HepG2 (cell line): Measurements from ENCODE around the gene WDR70. TPM values are rescaled to one million over a fixed set of nuclear protein-coding genes. Genes with fewer than 3 reads are reported as not detected.

Experiments
- ETV6 ChIP-seq: sonication (generic); formaldehyde crosslinking; conservative IDR thresholded peaks from 2 replicates; pipeline ENCODE4 v1.4.0; 2020; ENCODE audit warnings: missing genetic modification reagents
- FOSL1 ChIP-seq: sonication (generic); formaldehyde crosslinking; IDR thresholded peaks from 2 replicates; pipeline ENCODE4 v1.9.0; 2021; ENCODE audit warnings: missing genetic modification reagents, borderline replicate concordance
- IKZF1 ChIP-seq: fragments of 450-650 bp; IDR thresholded peaks from 2 replicates; pipeline ENCODE4 v1.7.1; 2016
- MXI1 ChIP-seq: IDR thresholded peaks from 3 replicates; pipeline ENCODE4 v1.6.1; 2012; ENCODE audit warnings: low read depth, low read length, inconsistent platforms, borderline replicate concordance
- REPIN1 ChIP-seq: sonication (generic); formaldehyde crosslinking; IDR thresholded peaks from 2 replicates; pipeline ENCODE4 v1.8.0; 2022; ENCODE audit warnings: missing genetic modification reagents, low read depth, mild to moderate bottlenecking, borderline replicate concordance
- SALL1 ChIP-seq: sonication (generic); formaldehyde crosslinking; IDR thresholded peaks from 2 replicates; pipeline ENCODE4 v1.8.0; 2022; ENCODE audit warnings: mild to moderate bottlenecking, missing genetic modification reagents
- SMARCC2 ChIP-seq: fragments of 450-650 bp; IDR thresholded peaks from 2 replicates; pipeline ENCODE4 v1.6.1; 2017; ENCODE audit warnings: antibody characterized with exemption, mild to moderate bottlenecking
- TBX2 ChIP-seq: sonication (generic); formaldehyde crosslinking; IDR thresholded peaks from 2 replicates; pipeline ENCODE4 v1.5.0; 2020; ENCODE audit warnings: missing genetic modification reagents, mild to moderate bottlenecking, borderline replicate concordance
- ZNF263 ChIP-seq: sonication (generic); formaldehyde crosslinking; IDR thresholded peaks from 2 replicates; pipeline ENCODE4 v1.4.0; 2020; ENCODE audit warnings: missing genetic modification reagents
- ZNF605 ChIP-seq: sonication (generic); formaldehyde crosslinking; IDR thresholded peaks from 2 replicates; pipeline ENCODE4 v1.8.0; 2022; ENCODE audit warnings: mild to moderate bottlenecking, missing genetic modification reagents
- ZNF776 ChIP-seq: sonication (generic); formaldehyde crosslinking; IDR thresholded peaks from 2 replicates; pipeline ENCODE4 v1.4.0; 2020; ENCODE audit warnings: mild to moderate bottlenecking, missing genetic modification reagents
- polyA plus RNA-seq, 8 experiments: library from polyadenylated mRNA; depleted of rRNA in 3 of 8; stranded (reverse) in 7 of 8; unstranded in 1 of 8; fragments of >200 nt; fragmentation: Illumina TruSeq in 4 of 8; extraction: Trizol in 4 of 8; gene quantifications; 2 replicates each; pipeline versions ENCODE4 v1.2.1 to v1.2.3, GENCODE V29; 2011 to 2016; ENCODE audit warnings: low read depth in 4 of 8, missing spikeins in 1 of 8, mixed read lengths in 1 of 8; ENCODE audit not compliant: insufficient read depth in 1 of 8
- total RNA-seq, 5 experiments: library from RNA; depleted of rRNA; stranded (reverse); fragments of >200 nt; fragmentation: Illumina TruSeq; extraction: Trizol; gene quantifications; 2 replicates each; pipeline ENCODE4 v1.2.3, GENCODE V29; 2016; ENCODE audit warnings: low read depth in 1 of 5
- TF ChIP-seq, protein P1 (sequence below): conservative IDR thresholded peaks from 2 replicates; pipeline ENCODE4 v1.6.1; 2018; ENCODE audit warnings: missing genetic modification reagents
- TF ChIP-seq, protein P2 (sequence below): IDR thresholded peaks from 2 replicates; pipeline ENCODE4 v1.6.1; 2016; ENCODE audit warnings: low read depth, control low read depth
- TF ChIP-seq, protein P3 (sequence below), 2 experiments: sonication (generic) in 1 of 2; formaldehyde crosslinking in 1 of 2; IDR thresholded peaks; 2 replicates each; pipeline versions ENCODE4 v1.6.1 to v1.9.0; 2014 to 2022; ENCODE audit warnings: antibody characterized with exemption in 1 of 2, borderline replicate concordance in 1 of 2, inconsistent platforms in 1 of 2, low read depth in 1 of 2, missing genetic modification reagents in 1 of 2
- TF ChIP-seq, protein P4 (sequence below): sonication (generic); formaldehyde crosslinking; IDR thresholded peaks from 2 replicates; pipeline ENCODE4 v1.5.0; 2020; ENCODE audit warnings: mild to moderate bottlenecking, missing genetic modification reagents, moderate library complexity
- TF ChIP-seq, protein P5 (sequence below): IDR thresholded peaks from 2 replicates; pipeline ENCODE4 v1.6.1; 2018; ENCODE audit warnings: missing genetic modification reagents

Gene WDR70
- total and polyA plus RNA-seq, 2 of the 13 experiments (the other 11 are each of a cell fraction or from before 2014, with no cell fraction given), result 14.6 to 30.6 TPM

DNA sequence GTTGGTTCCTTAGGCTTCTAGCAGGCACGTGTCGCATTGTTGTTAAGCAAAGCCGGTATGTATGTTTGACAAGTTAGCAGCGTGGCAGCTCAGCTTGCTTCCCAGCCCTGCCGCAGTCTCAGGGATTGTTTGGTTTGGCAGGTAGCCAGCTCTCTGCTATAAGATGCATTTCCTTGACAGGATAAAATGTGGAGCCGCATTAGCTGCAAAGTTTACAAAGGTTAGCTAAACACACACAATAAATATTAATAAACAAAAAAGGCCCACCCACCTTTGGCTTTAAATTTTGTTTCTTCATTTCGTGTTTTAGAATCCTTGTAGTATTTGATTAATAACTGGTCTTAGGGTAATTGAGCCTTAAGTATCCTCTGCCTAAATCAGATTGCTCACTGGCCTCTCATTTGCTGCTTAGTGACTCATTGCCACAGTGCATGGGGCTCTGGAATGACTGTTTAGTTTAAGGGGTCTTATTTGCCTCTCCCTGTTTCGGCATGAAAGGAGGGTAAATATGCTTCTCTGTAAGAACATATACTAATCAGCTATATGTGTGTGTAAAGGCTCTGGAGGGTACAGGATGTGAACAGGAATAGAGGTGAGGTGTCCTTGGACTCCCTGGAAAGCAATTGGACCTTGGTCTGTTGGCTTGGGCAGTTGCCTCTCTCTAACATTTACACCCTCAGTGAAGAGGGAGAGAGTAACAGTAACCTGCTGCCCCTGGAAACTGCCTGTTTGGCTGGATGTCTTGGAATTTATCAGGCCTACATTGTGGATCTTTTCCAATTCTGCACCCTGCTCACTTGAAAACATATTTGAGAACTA is 338.7 kb downstream of the WDR70 start (continued):
- TF ChIP-seq SALL1 (CRISPR knock-in tag) (peak; percentile 91), TBX2 (peak; percentile 93), ZNF605 (CRISPR knock-in tag) (no peak), FOSL1 (peak; percentile 75; the same call in 1 of the 2 replicates), ZNF263 (CRISPR knock-in tag) (no peak; the same call in 1 of the 2 replicates), ETV6 (0 out of 2 replicates have a peak, but pooled peaks have one; percentile 58), SMARCC2 (0 out of 2 replicates have a peak, but pooled peaks have one; percentile 13), REPIN1 (peak; percentile 95), ZNF776 (CRISPR knock-in tag) (no peak), MXI1 (peak; percentile 93; the same call in 2 of the 3 replicates), IKZF1 (no peak)
- TF ChIP-seq, protein P1, sequence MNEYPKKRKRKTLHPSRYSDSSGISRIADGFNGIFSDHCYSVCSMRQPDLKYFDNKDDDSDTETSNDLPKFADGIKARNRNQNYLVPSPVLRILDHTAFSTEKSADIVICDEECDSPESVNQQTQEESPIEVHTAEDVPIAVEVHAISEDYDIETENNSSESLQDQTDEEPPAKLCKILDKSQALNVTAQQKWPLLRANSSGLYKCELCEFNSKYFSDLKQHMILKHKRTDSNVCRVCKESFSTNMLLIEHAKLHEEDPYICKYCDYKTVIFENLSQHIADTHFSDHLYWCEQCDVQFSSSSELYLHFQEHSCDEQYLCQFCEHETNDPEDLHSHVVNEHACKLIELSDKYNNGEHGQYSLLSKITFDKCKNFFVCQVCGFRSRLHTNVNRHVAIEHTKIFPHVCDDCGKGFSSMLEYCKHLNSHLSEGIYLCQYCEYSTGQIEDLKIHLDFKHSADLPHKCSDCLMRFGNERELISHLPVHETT, result no peak
- TF ChIP-seq, protein P2, sequence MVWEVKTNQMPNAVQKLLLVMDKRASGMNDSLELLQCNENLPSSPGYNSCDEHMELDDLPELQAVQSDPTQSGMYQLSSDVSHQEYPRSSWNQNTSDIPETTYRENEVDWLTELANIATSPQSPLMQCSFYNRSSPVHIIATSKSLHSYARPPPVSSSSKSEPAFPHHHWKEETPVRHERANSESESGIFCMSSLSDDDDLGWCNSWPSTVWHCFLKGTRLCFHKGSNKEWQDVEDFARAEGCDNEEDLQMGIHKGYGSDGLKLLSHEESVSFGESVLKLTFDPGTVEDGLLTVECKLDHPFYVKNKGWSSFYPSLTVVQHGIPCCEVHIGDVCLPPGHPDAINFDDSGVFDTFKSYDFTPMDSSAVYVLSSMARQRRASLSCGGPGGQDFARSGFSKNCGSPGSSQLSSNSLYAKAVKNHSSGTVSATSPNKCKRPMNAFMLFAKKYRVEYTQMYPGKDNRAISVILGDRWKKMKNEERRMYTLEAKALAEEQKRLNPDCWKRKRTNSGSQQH (CRISPR knock-in tag), result 0 out of 2 replicates have a peak, but pooled peaks have one; percentile 36
- TF ChIP-seq, protein P3, sequence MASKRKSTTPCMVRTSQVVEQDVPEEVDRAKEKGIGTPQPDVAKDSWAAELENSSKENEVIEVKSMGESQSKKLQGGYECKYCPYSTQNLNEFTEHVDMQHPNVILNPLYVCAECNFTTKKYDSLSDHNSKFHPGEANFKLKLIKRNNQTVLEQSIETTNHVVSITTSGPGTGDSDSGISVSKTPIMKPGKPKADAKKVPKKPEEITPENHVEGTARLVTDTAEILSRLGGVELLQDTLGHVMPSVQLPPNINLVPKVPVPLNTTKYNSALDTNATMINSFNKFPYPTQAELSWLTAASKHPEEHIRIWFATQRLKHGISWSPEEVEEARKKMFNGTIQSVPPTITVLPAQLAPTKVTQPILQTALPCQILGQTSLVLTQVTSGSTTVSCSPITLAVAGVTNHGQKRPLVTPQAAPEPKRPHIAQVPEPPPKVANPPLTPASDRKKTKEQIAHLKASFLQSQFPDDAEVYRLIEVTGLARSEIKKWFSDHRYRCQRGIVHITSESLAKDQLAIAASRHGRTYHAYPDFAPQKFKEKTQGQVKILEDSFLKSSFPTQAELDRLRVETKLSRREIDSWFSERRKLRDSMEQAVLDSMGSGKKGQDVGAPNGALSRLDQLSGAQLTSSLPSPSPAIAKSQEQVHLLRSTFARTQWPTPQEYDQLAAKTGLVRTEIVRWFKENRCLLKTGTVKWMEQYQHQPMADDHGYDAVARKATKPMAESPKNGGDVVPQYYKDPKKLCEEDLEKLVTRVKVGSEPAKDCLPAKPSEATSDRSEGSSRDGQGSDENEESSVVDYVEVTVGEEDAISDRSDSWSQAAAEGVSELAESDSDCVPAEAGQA (IDR thresholded peaks at IDR 0.05; ENCODE audit: low read depth), result no peak
- TF ChIP-seq, protein P3 (CRISPR knock-in tag; IDR thresholded peaks at IDR 0.05; ENCODE audit: borderline replicate concordance), result peak; percentile 36; the same call in 1 of the 2 replicates
- TF ChIP-seq, protein P4, sequence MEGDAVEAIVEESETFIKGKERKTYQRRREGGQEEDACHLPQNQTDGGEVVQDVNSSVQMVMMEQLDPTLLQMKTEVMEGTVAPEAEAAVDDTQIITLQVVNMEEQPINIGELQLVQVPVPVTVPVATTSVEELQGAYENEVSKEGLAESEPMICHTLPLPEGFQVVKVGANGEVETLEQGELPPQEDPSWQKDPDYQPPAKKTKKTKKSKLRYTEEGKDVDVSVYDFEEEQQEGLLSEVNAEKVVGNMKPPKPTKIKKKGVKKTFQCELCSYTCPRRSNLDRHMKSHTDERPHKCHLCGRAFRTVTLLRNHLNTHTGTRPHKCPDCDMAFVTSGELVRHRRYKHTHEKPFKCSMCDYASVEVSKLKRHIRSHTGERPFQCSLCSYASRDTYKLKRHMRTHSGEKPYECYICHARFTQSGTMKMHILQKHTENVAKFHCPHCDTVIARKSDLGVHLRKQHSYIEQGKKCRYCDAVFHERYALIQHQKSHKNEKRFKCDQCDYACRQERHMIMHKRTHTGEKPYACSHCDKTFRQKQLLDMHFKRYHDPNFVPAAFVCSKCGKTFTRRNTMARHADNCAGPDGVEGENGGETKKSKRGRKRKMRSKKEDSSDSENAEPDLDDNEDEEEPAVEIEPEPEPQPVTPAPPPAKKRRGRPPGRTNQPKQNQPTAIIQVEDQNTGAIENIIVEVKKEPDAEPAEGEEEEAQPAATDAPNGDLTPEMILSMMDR, result no peak
- TF ChIP-seq, protein P5, sequence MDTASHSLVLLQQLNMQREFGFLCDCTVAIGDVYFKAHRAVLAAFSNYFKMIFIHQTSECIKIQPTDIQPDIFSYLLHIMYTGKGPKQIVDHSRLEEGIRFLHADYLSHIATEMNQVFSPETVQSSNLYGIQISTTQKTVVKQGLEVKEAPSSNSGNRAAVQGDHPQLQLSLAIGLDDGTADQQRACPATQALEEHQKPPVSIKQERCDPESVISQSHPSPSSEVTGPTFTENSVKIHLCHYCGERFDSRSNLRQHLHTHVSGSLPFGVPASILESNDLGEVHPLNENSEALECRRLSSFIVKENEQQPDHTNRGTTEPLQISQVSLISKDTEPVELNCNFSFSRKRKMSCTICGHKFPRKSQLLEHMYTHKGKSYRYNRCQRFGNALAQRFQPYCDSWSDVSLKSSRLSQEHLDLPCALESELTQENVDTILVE (CRISPR knock-in tag), result no peak
